ENCODE results near the gene GNG14.

Gene GNG14

DNA sequence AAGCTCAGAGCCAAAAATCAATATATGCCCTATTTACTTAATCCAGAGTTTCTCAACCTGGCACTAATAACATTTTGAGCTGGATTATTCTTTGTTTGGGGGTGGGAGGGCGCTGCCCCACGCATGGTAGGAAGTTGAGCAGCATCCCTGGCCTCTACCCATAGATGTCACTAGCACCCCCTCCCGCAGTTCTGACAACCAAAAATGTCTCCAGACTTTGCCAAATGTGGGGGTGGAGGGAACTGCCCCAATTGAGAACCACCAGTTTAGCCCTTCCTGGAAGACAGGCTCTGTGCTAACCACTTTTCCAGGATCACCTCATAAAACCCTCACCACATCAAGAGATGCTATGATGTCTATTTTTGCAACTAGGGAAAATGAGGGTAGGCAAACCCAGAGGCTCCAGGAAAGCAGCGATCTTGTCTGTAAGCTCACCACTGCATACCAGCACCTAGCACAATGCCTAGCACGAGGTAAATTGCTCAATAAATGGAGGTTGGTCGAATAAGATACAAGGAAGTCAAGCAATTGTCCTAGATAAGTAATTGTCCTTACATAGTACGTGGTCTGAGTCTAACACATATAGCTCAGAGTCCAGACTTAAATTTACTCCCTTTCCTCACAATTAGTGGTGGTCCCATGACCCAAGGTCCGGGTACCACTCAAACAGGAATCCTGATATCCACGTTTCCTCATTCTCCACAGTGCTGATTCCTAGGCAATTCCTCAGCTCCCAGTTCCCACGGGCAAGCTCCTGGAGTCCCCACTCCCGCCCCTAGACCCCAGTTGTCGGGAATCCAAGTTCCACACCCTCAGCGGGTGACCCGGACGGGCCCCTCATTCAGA is 45.8 kb downstream of the GNG14 start:
- H4K20me1 ChIP-seq = peaks cover 56% of the 10 kb centered on the region
- peaks cover 71% of the 10 kb centered on the region for H3K4me1 ChIP-seq
- peak overlapping the region; percentile 99 for H3K27ac ChIP-seq

DNA sequence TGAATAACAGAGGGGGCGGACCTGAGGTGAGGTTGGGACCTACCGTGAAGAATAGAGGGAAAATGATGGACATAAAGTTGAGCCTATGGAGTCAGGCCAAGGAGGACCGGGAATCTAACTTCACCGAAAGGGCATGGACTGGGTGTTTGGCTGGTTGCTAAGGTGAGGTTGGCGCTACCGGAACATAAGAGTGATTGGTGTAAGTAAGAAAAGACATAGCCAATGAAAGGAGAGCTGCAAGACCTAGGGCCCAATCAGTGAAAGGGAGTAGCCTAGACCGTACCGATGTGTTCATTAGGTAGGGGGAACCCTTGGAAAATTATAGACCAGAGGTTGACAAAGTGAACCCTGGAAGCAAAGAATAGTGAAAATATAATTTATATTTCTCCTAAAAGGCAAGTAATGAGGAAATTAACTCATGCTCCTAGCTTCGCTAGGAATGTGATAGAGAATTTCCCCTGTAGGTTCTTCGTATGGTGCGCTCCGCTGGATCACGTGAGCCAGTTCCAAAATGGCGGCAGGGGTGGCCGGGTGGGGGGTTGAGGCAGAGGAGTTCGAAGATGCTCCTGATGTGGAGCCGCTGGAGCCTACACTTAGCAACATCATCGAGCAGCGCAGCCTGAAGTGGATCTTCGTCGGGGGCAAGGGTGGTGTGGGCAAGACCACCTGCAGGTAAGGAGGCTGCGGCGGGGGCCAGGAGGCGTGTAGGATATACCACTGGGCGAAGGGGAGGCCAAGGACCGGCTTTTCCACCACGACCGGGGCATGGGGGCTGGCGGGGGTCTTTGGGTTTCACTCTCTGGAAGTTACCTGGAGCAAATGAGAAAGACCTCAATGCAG is 49.4 kb downstream of the GNG14 start, which contains the start of gene GET3:
Gene GET3, plus strand, starts transcription at position 503 of the 840 bp plus-strand sequence. Its CDS starts 9 bp downstream, at position 512.
- Histone ChIP-seq H3K4me1 (peaks cover 45% of the 10 kb centered on the region), H3K36me3 (peaks cover 43% of the 10 kb centered on the region), H4K20me1 (peaks cover 20% of the 10 kb centered on the region), H3K4me2 (peak within 1 kb of the TSS; percentile 95), H3K9ac (peak within 1 kb of the TSS; percentile 88), H3K27me3 (no peaks in the 10 kb centered on the region), H3K27ac (peak within 1 kb of the TSS; percentile 98), H3K9me3 (no peaks in the 10 kb centered on the region), H3K4me3 (peak within 1 kb of the TSS; percentile 87)
- no peak for TF ChIP-seq Cebpa-rat (IDR thresholded peaks at IDR 0.05)

More for the DNA sequence above, 45.8 kb downstream of the GNG14 start:
- Histone ChIP-seq H3K4me3 (peak overlapping the region; percentile 87), H3K9ac (peak overlapping the region; percentile 98), H3K36me3 (peaks cover 45% of the 10 kb centered on the region), H3K4me2 (peak overlapping the region; percentile 97), H3K27me3 (no peaks in the 10 kb centered on the region), H3K9me3 (no peaks in the 10 kb centered on the region)
- no peak for TF ChIP-seq Cebpa-rat (IDR thresholded peaks at IDR 0.05)

DNA sequence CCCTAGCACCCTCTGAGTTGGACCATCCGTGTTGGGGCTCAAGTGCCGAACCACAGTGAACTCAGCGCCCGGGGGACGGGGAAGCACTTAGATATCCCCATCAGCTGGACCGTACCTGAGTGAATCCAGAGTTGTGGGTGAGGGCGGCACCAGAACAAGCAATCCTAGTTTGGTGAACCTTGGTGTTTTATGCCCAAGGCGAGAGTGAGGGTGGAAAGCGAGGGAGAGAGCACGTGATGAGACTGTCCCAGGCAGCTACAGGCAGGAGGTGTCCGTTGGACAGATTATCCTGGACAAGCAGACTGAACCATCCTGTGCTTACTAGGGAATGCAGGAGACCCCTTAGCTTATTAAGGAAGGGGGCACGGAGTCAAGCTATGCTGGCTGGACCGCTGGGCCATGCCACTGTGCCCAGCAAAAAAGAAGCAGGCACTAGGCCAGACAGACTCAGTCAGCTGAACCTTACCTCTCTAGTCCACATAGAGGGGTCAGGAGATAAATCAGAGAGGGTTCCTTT is 50.1 kb downstream of the GNG14 start:
- peaks cover 43% of the 10 kb centered on the region for H3K36me3 ChIP-seq
- H3K27ac ChIP-seq = peak overlapping the region; percentile 98
- peak overlapping the region; percentile 95 for H3K4me2 ChIP-seq
- H4K20me1 ChIP-seq = peaks cover 13% of the 10 kb centered on the region
- no peaks in the 10 kb centered on the region for H3K9me3 ChIP-seq
- no peak for TF ChIP-seq Cebpa-rat (IDR thresholded peaks at IDR 0.05)
- peak overlapping the region; percentile 88 for H3K9ac ChIP-seq
- peak overlapping the region; percentile 87 for H3K4me3 ChIP-seq
- H3K4me1 ChIP-seq = peaks cover 41% of the 10 kb centered on the region
- H3K27me3 ChIP-seq = no peaks in the 10 kb centered on the region

All from BLaER1 (cell line).